Retinal pigment epithelial cell (primary cell): ENCODE results near the gene AGK.
A peak's percentile ranks its signal among the peaks of the same experiment; 100 is the strongest.
"Not testable (repeated sequence)": the region's sequence is repeated elsewhere in the genome, so short reads cannot be mapped to it uniquely, and the experiment has no call there.

Experiments used
- DNase-seq: peaks from one replicate; pipeline ENCODE4 v3.0.0-alpha.2; 2010; ENCODE audit warnings: low read depth
- H3K4me3 ChIP-seq: 2 replicates; pipeline ENCODE4 v1.5.1; 2011; ENCODE audit warnings: mild to moderate bottlenecking, low read length, control low read depth, moderate library complexity
- CTCF ChIP-seq: conservative IDR thresholded peaks from 2 replicates; pipeline ENCODE4 v1.5.1; 2011; ENCODE audit warnings: low read depth, low read length, control low read depth, inconsistent platforms

AGK gene

GRCh38 chr7:141575164-141575563 is 24.0 kb downstream of the AGK start:
- H3K4me3 ChIP-seq: no peak overlapping the region
- no peak for TF ChIP-seq CTCF
- no peak for DNase-seq

GRCh38 chr7:141575654-141576448 is 24.6 kb downstream of the AGK start:
- no peak for TF ChIP-seq CTCF
- no peak for DNase-seq

GRCh38 chr7:141577043-141577839 is 26.0 kb downstream of the AGK start:
- no peak for TF ChIP-seq CTCF
- DNase-seq: no peak
- no peak overlapping the region for H3K4me3 ChIP-seq

More at GRCh38 chr7:141575654-141576448, 24.6 kb downstream of the AGK start:
- H3K4me3 ChIP-seq: no peak overlapping the region

- not testable (repeated sequence) for H3K4me3 ChIP-seq, DNase-seq
Measured at GRCh38 chr7:141579953-141580352, 28.7 kb downstream of the AGK start.

- DNase-seq: not testable (repeated sequence)
Measured at GRCh38 chr7:141582063-141582462, 30.9 kb downstream of the AGK start.

GRCh38 chr7:141584935-141585334 is 33.7 kb downstream of the AGK start:
- DNase-seq: no peak
- no peak overlapping the region for H3K4me3 ChIP-seq
- TF ChIP-seq CTCF: no peak

More at GRCh38 chr7:141582063-141582462, 30.9 kb downstream of the AGK start:
- H3K4me3 ChIP-seq: not testable (repeated sequence)

- TF ChIP-seq CTCF: no peak
- peak; percentile 41 for DNase-seq
- no peak overlapping the region for H3K4me3 ChIP-seq
Measured at GRCh38 chr7:141585592-141586510, 34.6 kb downstream of the AGK start.
